OCI-LY3 (cell line): Measurements from ENCODE around the gene PATE4.

ENCODE experiments used
- CTCF ChIP-seq: fragments of 200-600, 300-600 bp; sonication (generic); IDR thresholded peaks from 2 replicates; pipeline ENCODE4 v1.5.1; 2014; ENCODE audit warnings: antibody characterized with exemption, low read length, low read depth
- EZH2phosphoT487 ChIP-seq: fragments of 200-600 bp; shearing (Covaris generic); IDR thresholded peaks from 2 replicates; pipeline ENCODE4 v1.6.1; 2018; ENCODE audit warnings: antibody characterized with exemption, mixed run types, low read depth

GRCh38 chr11:125799808-125800207, 33.3 kb upstream of the PATE4 start:
- TF ChIP-seq CTCF (no peak), EZH2phosphoT487 (no peak)
